HL-60 (cell line): ENCODE measurements around the gene PCYT1A.
A peak's percentile ranks its signal among the peaks of the same experiment; 100 is the strongest.
"Not testable (repeated sequence)": the region's sequence is repeated elsewhere in the genome, so short reads cannot be mapped to it uniquely, and the experiment has no call there.

Experiments used
- DNase-seq, 2 experiments: peaks; one replicate each; pipeline ENCODE4 v3.0.0-alpha.2; 2010 to 2020; ENCODE audit warnings: low read depth in 1 of 2, low spot score in 1 of 2
- H3K27ac ChIP-seq: fragments of 250-450 bp; sonication (Bioruptor Pico); replicated peaks from 2 replicates; pipeline ENCODE4 v1.5.1; 2020; ENCODE audit warnings: mild to moderate bottlenecking, moderate library complexity
- H3K27me3 ChIP-seq: fragments of 250-450 bp; sonication (Bioruptor Pico); 2 replicates; pipeline ENCODE4 v1.5.1; 2021; ENCODE audit warnings: mild to moderate bottlenecking, moderate library complexity; ENCODE audit not compliant: insufficient read depth, poor library complexity, severe bottlenecking
- H3K4me3 ChIP-seq: replicated peaks from 2 replicates; pipeline ENCODE4 v1.5.1; 2011; ENCODE audit warnings: mild to moderate bottlenecking, control low read depth, low read length; ENCODE audit not compliant: insufficient read depth
- GABPA ChIP-seq: IDR thresholded peaks from 2 replicates; pipeline ENCODE4 v1.6.1; 2012; ENCODE audit warnings: low read depth
- POLR2AphosphoS5 ChIP-seq: IDR thresholded peaks from 2 replicates; pipeline ENCODE4 v1.6.1; 2012; ENCODE audit warnings: low read depth
- SPI1 ChIP-seq: IDR thresholded peaks from 2 replicates; pipeline ENCODE4 v1.6.1; 2012; ENCODE audit warnings: low read depth, mild to moderate bottlenecking, borderline replicate concordance
- TF ChIP-seq, protein P1 (sequence below): IDR thresholded peaks from 2 replicates; pipeline ENCODE4 v1.6.1; 2012; ENCODE audit warnings: low read depth; ENCODE audit not compliant: insufficient replicate concordance
- TF ChIP-seq, protein P2 (sequence below): IDR thresholded peaks from one replicate; pipeline ENCODE4 v1.5.1; 2011; ENCODE audit warnings: low read length, control low read depth, inconsistent platforms; ENCODE audit not compliant: insufficient read depth

Gene PCYT1A

DNA sequence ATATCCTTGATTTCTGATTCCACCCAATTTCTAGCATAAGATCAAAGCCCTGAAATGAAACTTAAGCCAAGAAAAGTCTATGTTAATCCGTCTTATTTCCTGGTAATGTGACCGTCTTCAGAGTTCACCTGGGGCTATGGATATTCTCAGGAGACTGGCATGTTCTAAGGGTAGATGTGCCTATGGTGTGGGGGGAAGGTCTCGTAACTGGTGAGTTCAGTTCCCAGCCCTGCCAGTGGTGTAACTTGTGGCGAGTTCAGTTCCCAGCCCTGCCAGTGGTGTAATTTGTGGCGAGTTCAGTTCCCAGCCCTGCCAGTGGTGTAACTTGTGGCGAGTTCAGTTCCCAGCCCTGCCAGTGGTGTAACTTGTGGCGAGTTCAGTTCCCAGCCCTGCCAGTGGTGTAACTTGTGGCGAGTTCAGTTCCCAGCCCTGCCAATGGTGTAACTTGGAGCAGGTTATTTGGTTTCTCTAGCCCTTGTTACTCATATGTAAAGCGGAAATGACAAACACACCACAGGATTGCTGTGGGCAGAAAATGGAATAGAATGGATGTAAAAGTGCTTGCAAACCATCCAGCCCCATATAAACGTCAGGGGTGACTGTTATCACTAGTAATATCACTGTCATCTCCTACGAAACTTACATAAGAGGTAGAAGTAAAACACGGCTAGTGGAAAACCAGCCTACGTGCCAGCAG, 40.8 kb downstream of the PCYT1A start:
- no peaks in the 10 kb centered on the region for H3K27me3 ChIP-seq
- TF ChIP-seq GABPA: peak; percentile 59; the same call in 1 of the 2 replicates
- peak; percentile 72; the same call in 1 of the 2 replicates for TF ChIP-seq SPI1
- TF ChIP-seq, protein P1, sequence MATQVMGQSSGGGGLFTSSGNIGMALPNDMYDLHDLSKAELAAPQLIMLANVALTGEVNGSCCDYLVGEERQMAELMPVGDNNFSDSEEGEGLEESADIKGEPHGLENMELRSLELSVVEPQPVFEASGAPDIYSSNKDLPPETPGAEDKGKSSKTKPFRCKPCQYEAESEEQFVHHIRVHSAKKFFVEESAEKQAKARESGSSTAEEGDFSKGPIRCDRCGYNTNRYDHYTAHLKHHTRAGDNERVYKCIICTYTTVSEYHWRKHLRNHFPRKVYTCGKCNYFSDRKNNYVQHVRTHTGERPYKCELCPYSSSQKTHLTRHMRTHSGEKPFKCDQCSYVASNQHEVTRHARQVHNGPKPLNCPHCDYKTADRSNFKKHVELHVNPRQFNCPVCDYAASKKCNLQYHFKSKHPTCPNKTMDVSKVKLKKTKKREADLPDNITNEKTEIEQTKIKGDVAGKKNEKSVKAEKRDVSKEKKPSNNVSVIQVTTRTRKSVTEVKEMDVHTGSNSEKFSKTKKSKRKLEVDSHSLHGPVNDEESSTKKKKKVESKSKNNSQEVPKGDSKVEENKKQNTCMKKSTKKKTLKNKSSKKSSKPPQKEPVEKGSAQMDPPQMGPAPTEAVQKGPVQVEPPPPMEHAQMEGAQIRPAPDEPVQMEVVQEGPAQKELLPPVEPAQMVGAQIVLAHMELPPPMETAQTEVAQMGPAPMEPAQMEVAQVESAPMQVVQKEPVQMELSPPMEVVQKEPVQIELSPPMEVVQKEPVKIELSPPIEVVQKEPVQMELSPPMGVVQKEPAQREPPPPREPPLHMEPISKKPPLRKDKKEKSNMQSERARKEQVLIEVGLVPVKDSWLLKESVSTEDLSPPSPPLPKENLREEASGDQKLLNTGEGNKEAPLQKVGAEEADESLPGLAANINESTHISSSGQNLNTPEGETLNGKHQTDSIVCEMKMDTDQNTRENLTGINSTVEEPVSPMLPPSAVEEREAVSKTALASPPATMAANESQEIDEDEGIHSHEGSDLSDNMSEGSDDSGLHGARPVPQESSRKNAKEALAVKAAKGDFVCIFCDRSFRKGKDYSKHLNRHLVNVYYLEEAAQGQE: no peak
- TF ChIP-seq, protein P2, sequence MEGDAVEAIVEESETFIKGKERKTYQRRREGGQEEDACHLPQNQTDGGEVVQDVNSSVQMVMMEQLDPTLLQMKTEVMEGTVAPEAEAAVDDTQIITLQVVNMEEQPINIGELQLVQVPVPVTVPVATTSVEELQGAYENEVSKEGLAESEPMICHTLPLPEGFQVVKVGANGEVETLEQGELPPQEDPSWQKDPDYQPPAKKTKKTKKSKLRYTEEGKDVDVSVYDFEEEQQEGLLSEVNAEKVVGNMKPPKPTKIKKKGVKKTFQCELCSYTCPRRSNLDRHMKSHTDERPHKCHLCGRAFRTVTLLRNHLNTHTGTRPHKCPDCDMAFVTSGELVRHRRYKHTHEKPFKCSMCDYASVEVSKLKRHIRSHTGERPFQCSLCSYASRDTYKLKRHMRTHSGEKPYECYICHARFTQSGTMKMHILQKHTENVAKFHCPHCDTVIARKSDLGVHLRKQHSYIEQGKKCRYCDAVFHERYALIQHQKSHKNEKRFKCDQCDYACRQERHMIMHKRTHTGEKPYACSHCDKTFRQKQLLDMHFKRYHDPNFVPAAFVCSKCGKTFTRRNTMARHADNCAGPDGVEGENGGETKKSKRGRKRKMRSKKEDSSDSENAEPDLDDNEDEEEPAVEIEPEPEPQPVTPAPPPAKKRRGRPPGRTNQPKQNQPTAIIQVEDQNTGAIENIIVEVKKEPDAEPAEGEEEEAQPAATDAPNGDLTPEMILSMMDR: no peak
- peak; percentile 100 for TF ChIP-seq POLR2AphosphoS5
- no peak overlapping the region for H3K27ac ChIP-seq
- H3K4me3 ChIP-seq: no peak overlapping the region
- peak; percentile 96 for DNase-seq

DNA sequence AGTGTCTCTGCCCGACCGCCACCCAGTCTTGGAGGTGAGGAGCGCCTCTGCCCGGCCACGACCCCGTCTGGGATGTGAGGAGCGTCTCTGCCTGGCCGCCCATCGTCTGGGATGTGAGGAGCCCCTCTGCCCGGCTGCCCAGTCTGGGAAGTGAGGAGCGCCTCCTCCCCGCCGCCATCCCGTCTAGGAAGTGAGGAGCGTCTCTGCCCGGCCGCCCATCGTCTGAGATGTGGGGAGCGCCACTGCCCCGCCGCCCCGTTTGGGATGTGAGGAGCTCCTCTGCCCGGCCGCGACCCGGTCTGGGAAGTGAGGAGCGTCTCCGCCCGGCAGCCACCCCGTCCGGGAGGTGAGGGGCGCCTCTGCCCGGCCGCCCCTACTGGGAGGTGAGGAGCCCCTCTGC, 43.4 kb downstream of the PCYT1A start:
- not testable (repeated sequence) for DNase-seq, H3K27me3 ChIP-seq, H3K4me3 ChIP-seq, H3K27ac ChIP-seq

DNA sequence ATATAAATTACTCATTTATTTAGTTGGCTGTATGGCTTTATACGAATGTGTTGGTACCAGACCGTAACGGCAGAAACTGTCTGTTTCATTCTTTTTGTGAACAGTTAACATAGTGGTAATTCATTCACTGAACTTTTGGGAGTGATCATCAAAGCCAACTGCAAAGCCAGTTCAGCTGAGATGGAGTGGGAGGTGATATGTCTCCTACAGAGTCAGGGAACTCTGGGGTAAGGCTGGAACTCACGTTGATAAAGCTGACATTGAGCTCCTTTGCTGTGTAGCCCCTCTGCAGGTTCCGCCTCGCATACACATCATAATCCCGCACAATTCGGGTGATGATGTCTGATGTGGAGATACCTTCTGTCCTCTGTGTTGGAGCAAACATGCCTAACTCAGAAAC, 45.8 kb downstream of the PCYT1A start:
- H3K4me3 ChIP-seq: no peak overlapping the region
- no peak for DNase-seq
- TF ChIP-seq SPI1 (no peak), GABPA (no peak), POLR2AphosphoS5 (no peak)
- TF ChIP-seq, protein P1: no peak
- TF ChIP-seq, protein P2: no peak
- H3K27ac ChIP-seq: no peak overlapping the region
- no peaks in the 10 kb centered on the region for H3K27me3 ChIP-seq

DNA sequence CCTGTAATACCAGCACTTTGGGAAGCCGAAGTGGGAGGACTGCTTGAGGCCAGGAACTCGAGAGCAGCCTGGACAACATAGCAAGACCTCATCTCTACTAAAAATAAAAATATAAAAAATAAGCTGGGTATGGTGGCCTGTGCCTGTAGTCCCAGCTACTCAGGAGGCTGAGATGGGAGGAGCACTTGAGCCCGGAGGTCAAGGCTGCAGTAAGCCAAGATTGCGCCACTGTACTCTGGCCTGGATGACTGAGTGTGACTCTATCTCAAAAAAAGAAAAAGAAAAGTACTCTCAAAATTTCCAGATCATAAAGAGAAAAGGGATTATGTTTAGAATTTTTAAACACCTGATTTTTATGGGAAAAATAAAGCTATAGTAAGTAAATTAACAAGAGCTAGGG, 47.1 kb downstream of the PCYT1A start:
- no peaks in the 10 kb centered on the region for H3K27me3 ChIP-seq
- no peak for DNase-seq
- H3K27ac ChIP-seq: no peak overlapping the region
- TF ChIP-seq GABPA: no peak
- TF ChIP-seq, protein P2: no peak
- no peak for TF ChIP-seq POLR2AphosphoS5
- TF ChIP-seq, protein P1: no peak
- no peak overlapping the region for H3K4me3 ChIP-seq
